Endometrial microvascular endothelial cells (primary cell): Measurements from ENCODE around the gene KRT24. TPM values are rescaled to one million over a fixed set of nuclear protein-coding genes. Genes with fewer than 3 reads are reported as not detected.
"Not testable (repeated sequence)": the region's sequence is repeated elsewhere in the genome, so short reads cannot be mapped to it uniquely, and the experiment has no call there.

Experiments
- in situ Hi-C: cut with HindIII; loops from 2 replicates; pipeline ENCODE4 v1.10.0; 2017; ENCODE audit warnings: low sequenced_read_pairs, low pct_unique_long_range_greater_than_20kb; ENCODE audit errors: inconsistent ontology term
- total RNA-seq: library from RNA; depleted of rRNA; stranded (reverse); fragments of >200 nt; gene quantifications from one replicate; pipeline ENCODE4 v1.2.3, GENCODE V29; 2015; ENCODE audit errors: inconsistent ontology term

Gene KRT24
- not detected for total RNA-seq

- in situ Hi-C loops: no loop called here
These were observed at the start of gene KRT24 for GRCh38 chr17:40703652-40704051. Gene KRT24, minus strand, starts transcription at chr17:40703752. Its CDS starts 59 bp downstream, at chr17:40703693.

GRCh38 chr17:40751065-40751464 is 47.5 kb upstream of the KRT24 start:
- in situ Hi-C loops: loop anchor here (25.0 kb wide), 1 partner anchor 89 kb away; the partner anchor contains the start of gene KRT222

- in situ Hi-C loops: loop anchor here (25.0 kb wide), 1 partner anchor 88 kb away; the partner anchor contains the start of gene KRT222
These were observed 46.8 kb upstream of the KRT24 start for GRCh38 chr17:40750391-40750790.

- in situ Hi-C loops: not testable (repeated sequence)
These were observed 45.1 kb upstream of the KRT24 start for GRCh38 chr17:40748666-40749065.

- in situ Hi-C loops: no loop called here
These were observed 35.0 kb upstream of the KRT24 start for GRCh38 chr17:40738553-40738952.

GRCh38 chr17:40735016-40735415 is 31.5 kb upstream of the KRT24 start:
- in situ Hi-C loops: no loop called here

- in situ Hi-C loops: no loop called here
These were observed 30.5 kb upstream of the KRT24 start for GRCh38 chr17:40734018-40734417.

- in situ Hi-C loops: no loop called here
These were observed 27.4 kb upstream of the KRT24 start for GRCh38 chr17:40730970-40731369.

GRCh38 chr17:40727447-40728231 is 24.1 kb upstream of the KRT24 start:
- in situ Hi-C loops: no loop called here

- in situ Hi-C loops: no loop called here
These were observed 23.4 kb upstream of the KRT24 start for GRCh38 chr17:40726919-40727318.

GRCh38 chr17:40724656-40725055 is 21.1 kb upstream of the KRT24 start:
- in situ Hi-C loops: no loop called here

GRCh38 chr17:40722241-40722640 is 18.7 kb upstream of the KRT24 start:
- in situ Hi-C loops: no loop called here

GRCh38 chr17:40720899-40721298 is 17.3 kb upstream of the KRT24 start:
- in situ Hi-C loops: no loop called here

- in situ Hi-C loops: no loop called here
These were observed 15.4 kb upstream of the KRT24 start for GRCh38 chr17:40718930-40719329.

GRCh38 chr17:40717776-40718175 is 14.2 kb upstream of the KRT24 start:
- in situ Hi-C loops: no loop called here

GRCh38 chr17:40714473-40714872 is 10.9 kb upstream of the KRT24 start:
- in situ Hi-C loops: no loop called here

- in situ Hi-C loops: no loop called here
These were observed 4.2 kb upstream of the KRT24 start for GRCh38 chr17:40707745-40708144.

- in situ Hi-C loops: no loop called here
These were observed 2.0 kb upstream of the KRT24 start for GRCh38 chr17:40705584-40705983.

GRCh38 chr17:40702271-40702670 is 1.3 kb downstream of the KRT24 start:
- in situ Hi-C loops: no loop called here

- in situ Hi-C loops: no loop called here
These were observed 3.7 kb downstream of the KRT24 start for GRCh38 chr17:40699853-40700252.

- in situ Hi-C loops: no loop called here
These were observed 4.2 kb downstream of the KRT24 start for GRCh38 chr17:40699371-40699770.
